ENCODE measurements around the gene CACNA2D3. TPM values are rescaled to one million over a fixed set of nuclear protein-coding genes. Genes with fewer than 3 reads are reported as not detected.
A peak's percentile ranks its signal among the peaks of the same experiment; 100 is the strongest.

The CACNA2D3 gene
- polyA plus RNA-seq, 3 donors = 8.3 to 21.5 (median 10.4) TPM

DNA sequence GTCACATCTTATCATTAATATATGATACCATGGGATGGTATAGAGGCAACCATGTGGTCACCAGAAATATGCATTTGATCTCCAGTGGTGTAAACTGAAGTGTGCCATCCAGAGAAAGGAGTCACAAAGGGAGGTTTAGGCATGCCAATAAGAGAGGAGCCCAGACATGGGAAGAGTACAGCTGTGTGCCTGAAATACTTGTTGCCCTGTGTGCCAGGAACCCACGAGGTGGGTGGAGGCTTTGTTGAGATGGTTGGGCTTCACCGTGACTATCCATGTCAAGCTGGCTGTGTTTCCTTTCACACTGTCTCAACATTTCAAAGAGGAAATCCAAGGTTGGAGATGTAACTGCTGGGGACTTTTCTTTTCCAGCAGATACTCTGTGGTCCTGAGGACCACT lies 43.5 kb downstream of the CACNA2D3 start:
- H3K36me3 Mint-ChIP-seq = no peaks in the 10 kb centered on the region
- Histone ChIP-seq H3K27ac (ENCODE audit: low read depth in 1 of 2, low read length in 2 of 2) (no peak overlapping the region), H3K36me3 (replicated peaks in 1 of 2; ENCODE audit: control insufficient read depth in 1 of 2, insufficient read depth in 2 of 2, low read length in 2 of 2) (no peaks in the 10 kb centered on the region), H3K4me1 (ENCODE audit: control insufficient read depth in 1 of 2, insufficient read depth in 2 of 2, low read length in 2 of 2) (no peaks in the 10 kb centered on the region), H3K4me3 (replicated peaks in 1 of 3; ENCODE audit: low read depth in 2 of 3, low read length in 3 of 3) (no peak overlapping the region), H3K9me3 (replicated peaks in 1 of 2; ENCODE audit: control insufficient read depth in 1 of 2, insufficient read depth in 1 of 2, low read length in 2 of 2) (no peaks in the 10 kb centered on the region), H3K27me3 (ENCODE audit: control insufficient read depth in 2 of 2, insufficient read depth in 2 of 2, low read length in 2 of 2) (no peaks in the 10 kb centered on the region), H3K4me2 (replicated peaks; ENCODE audit: extremely low read depth, low read length, poor library complexity, severe bottlenecking) (no peak overlapping the region), H4K20me1 (ENCODE audit: insufficient read depth, low read length) (no peaks in the 10 kb centered on the region), H2AFZ (ENCODE audit: insufficient read depth, low read depth, low read length, poor library complexity, severe bottlenecking) (no peak overlapping the region), H3K79me2 (ENCODE audit: insufficient read depth, low read length) (no peaks in the 10 kb centered on the region), H3K9ac (ENCODE audit: insufficient read depth, low read length, poor library complexity, severe bottlenecking) (no peak overlapping the region)
- H3K4me3 Mint-ChIP-seq = no peak overlapping the region
- peaks cover 0 to 5% (median 0%) of the 10 kb centered on the region in 7 donors for H3K9me3 Mint-ChIP-seq
- H3K27ac Mint-ChIP-seq = no peak overlapping the region
- intact Hi-C loops (cut with micrococcal nuclease) = no loop called here
- no peak for DNase-seq
- H3K27me3 Mint-ChIP-seq (ENCODE audit: low read depth in 3 of 3) = peaks cover 2 to 7% (median 5%) of the 10 kb centered on the region in 3 donors
- no peaks in the 10 kb centered on the region for H3K4me1 Mint-ChIP-seq
- WGBS (ENCODE audit: insufficient coverage) = 80% methylated on average over 1 of the region's 2 CpGs
- TF ChIP-seq, protein P1, sequence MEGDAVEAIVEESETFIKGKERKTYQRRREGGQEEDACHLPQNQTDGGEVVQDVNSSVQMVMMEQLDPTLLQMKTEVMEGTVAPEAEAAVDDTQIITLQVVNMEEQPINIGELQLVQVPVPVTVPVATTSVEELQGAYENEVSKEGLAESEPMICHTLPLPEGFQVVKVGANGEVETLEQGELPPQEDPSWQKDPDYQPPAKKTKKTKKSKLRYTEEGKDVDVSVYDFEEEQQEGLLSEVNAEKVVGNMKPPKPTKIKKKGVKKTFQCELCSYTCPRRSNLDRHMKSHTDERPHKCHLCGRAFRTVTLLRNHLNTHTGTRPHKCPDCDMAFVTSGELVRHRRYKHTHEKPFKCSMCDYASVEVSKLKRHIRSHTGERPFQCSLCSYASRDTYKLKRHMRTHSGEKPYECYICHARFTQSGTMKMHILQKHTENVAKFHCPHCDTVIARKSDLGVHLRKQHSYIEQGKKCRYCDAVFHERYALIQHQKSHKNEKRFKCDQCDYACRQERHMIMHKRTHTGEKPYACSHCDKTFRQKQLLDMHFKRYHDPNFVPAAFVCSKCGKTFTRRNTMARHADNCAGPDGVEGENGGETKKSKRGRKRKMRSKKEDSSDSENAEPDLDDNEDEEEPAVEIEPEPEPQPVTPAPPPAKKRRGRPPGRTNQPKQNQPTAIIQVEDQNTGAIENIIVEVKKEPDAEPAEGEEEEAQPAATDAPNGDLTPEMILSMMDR (IDR thresholded peaks at IDR 0.05) = no peak

DNA sequence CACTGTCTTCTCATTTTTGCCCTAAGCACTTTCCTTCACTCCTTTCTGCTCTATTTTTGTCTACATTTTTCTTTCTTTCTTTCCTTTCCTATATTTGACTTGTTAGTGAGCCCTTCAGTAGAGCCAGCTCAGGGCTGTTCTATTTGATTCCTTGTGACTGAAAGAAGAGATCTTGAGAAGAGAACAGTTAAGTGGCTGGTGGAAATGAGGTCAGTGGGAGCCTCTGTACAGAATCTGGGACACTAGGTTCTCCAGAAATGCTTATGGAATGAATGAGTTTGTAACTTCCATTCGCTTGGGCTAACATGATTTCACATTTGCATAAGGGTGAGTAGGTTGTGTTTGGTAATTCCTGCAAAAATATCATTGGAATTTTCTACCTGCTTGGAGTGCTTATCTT lies 45.6 kb downstream of the CACNA2D3 start:
- no peaks in the 10 kb centered on the region for H3K27me3 ChIP-seq (ENCODE audit: control insufficient read depth in 2 of 2, insufficient read depth in 2 of 2, low read length in 2 of 2)
- H3K9ac ChIP-seq (ENCODE audit: insufficient read depth, low read length, poor library complexity, severe bottlenecking) = no peak overlapping the region
- no peaks in the 10 kb centered on the region for H3K36me3 Mint-ChIP-seq
- WGBS (ENCODE audit: insufficient coverage) = 88% methylated on average over 1 of the region's 1 CpG
- peak overlapping the region in 1 of 7 donors; percentile 2 for H3K27ac Mint-ChIP-seq
- no peaks in the 10 kb centered on the region for H3K4me1 ChIP-seq (ENCODE audit: control insufficient read depth in 1 of 2, insufficient read depth in 2 of 2, low read length in 2 of 2)
- no peaks in the 10 kb centered on the region for H3K79me2 ChIP-seq (ENCODE audit: insufficient read depth, low read length)
- no peaks in the 10 kb centered on the region for H4K20me1 ChIP-seq (ENCODE audit: insufficient read depth, low read length)
- H3K36me3 ChIP-seq (replicated peaks in 1 of 2; ENCODE audit: control insufficient read depth in 1 of 2, insufficient read depth in 2 of 2, low read length in 2 of 2) = no peaks in the 10 kb centered on the region
- no peaks in the 10 kb centered on the region for H3K9me3 ChIP-seq (replicated peaks in 1 of 2; ENCODE audit: control insufficient read depth in 1 of 2, insufficient read depth in 1 of 2, low read length in 2 of 2)
- intact Hi-C loops (cut with micrococcal nuclease) = no loop called here
- no peaks in the 10 kb centered on the region for H3K4me1 Mint-ChIP-seq
- no peak overlapping the region for H3K4me3 Mint-ChIP-seq
- peaks cover 2 to 6% (median 2%) of the 10 kb centered on the region in 3 donors for H3K27me3 Mint-ChIP-seq (ENCODE audit: low read depth in 3 of 3)
- H2AFZ ChIP-seq (ENCODE audit: insufficient read depth, low read depth, low read length, poor library complexity, severe bottlenecking) = no peak overlapping the region
- peaks cover 0 to 3% (median 0%) of the 10 kb centered on the region in 7 donors for H3K9me3 Mint-ChIP-seq
- no peak overlapping the region for H3K27ac ChIP-seq (ENCODE audit: low read depth in 1 of 2, low read length in 2 of 2)
- TF ChIP-seq, protein P1 (IDR thresholded peaks at IDR 0.05) = no peak
- no peak for DNase-seq
- no peak overlapping the region for H3K4me2 ChIP-seq (replicated peaks; ENCODE audit: extremely low read depth, low read length, poor library complexity, severe bottlenecking)
- H3K4me3 ChIP-seq (replicated peaks in 1 of 3; ENCODE audit: low read depth in 2 of 3, low read length in 3 of 3) = no peak overlapping the region

Measured in CD14-positive monocyte (primary cell).